Measurements from ENCODE around the gene RAD9A. TPM values are rescaled to one million over a fixed set of nuclear protein-coding genes. Genes with fewer than 3 reads are reported as not detected.
A peak's percentile ranks its signal among the peaks of the same experiment; 100 is the strongest.
"Not testable (repeated sequence)": the region's sequence is repeated elsewhere in the genome, so short reads cannot be mapped to it uniquely, and the experiment has no call there.

Gene RAD9A
- polyA plus RNA-seq, 3 donors = 3.7 to 31.7 (median 3.8) TPM

GRCh38 chr11:67401495-67402191 lies 9.9 kb downstream of the RAD9A start, which contains the start of gene PPP1CA:
PPP1CA (minus strand) TSS chr11:67401858; CDS start chr11:67401782, 76 bp downstream.
- H3K4me1 Mint-ChIP-seq = peaks cover 78% of the 10 kb centered on the region
- H3K27ac Mint-ChIP-seq = peak within 1 kb of the TSS; percentile 73 to 92 (median 90)
- no peaks in the 10 kb centered on the region for H3K27me3 Mint-ChIP-seq (ENCODE audit: low read depth in 3 of 3)
- peak; percentile 80 to 90 (median 86) for DNase-seq
- no peaks in the 10 kb centered on the region for H3K9me3 ChIP-seq (replicated peaks in 1 of 2; ENCODE audit: control insufficient read depth in 1 of 2, insufficient read depth in 1 of 2, low read length in 2 of 2)
- peak; percentile 69 for TF ChIP-seq CTCF (IDR thresholded peaks at IDR 0.05)
- H3K4me1 ChIP-seq (ENCODE audit: control insufficient read depth in 1 of 2, insufficient read depth in 2 of 2, low read length in 2 of 2) = peaks cover 69 to 90% of the 10 kb centered on the region in 2 donors
- intact Hi-C loops (cut with micrococcal nuclease) = loop anchor here (1.0 to 5.0 kb wide), 5 partner anchors 20 to 105 kb away; partner anchors contain the start of genes TMEM134 (in 2 of the 2) and PITPNM1 (in 1 of the 2)
- no peaks in the 10 kb centered on the region for H3K9me3 Mint-ChIP-seq
- peaks cover 87% of the 10 kb centered on the region for H3K79me2 ChIP-seq (ENCODE audit: insufficient read depth, low read length)
- peak within 1 kb of the TSS; percentile 89 for H3K4me2 ChIP-seq (replicated peaks; ENCODE audit: extremely low read depth, low read length, poor library complexity, severe bottlenecking)
- H2AFZ ChIP-seq (ENCODE audit: insufficient read depth, low read depth, low read length, poor library complexity, severe bottlenecking) = peak within 1 kb of the TSS; percentile 80
- peak within 1 kb of the TSS; percentile 76 for H3K9ac ChIP-seq (ENCODE audit: insufficient read depth, low read length, poor library complexity, severe bottlenecking)
- WGBS (ENCODE audit: insufficient coverage) = under 1% methylated on average over 61 of the region's 73 CpGs
- H3K4me3 ChIP-seq (replicated peaks in 1 of 3; ENCODE audit: low read depth in 2 of 3, low read length in 3 of 3) = peak within 1 kb of the TSS; percentile 70 to 82 (median 79)
- H3K27me3 ChIP-seq (ENCODE audit: control insufficient read depth in 2 of 2, insufficient read depth in 2 of 2, low read length in 2 of 2) = no peaks in the 10 kb centered on the region
- peak within 1 kb of the TSS; percentile 65 to 83 for H3K27ac ChIP-seq (ENCODE audit: low read depth in 1 of 2, low read length in 2 of 2)
- H4K20me1 ChIP-seq (ENCODE audit: insufficient read depth, low read length) = peaks cover 64% of the 10 kb centered on the region
- peaks cover 41 to 42% of the 10 kb centered on the region in 2 donors for H3K36me3 ChIP-seq (replicated peaks in 1 of 2; ENCODE audit: control insufficient read depth in 1 of 2, insufficient read depth in 2 of 2, low read length in 2 of 2)
- H3K4me3 Mint-ChIP-seq = peak within 1 kb of the TSS; percentile 78 to 87
- peaks cover 37 to 47% of the 10 kb centered on the region in 2 donors for H3K36me3 Mint-ChIP-seq

DNA sequence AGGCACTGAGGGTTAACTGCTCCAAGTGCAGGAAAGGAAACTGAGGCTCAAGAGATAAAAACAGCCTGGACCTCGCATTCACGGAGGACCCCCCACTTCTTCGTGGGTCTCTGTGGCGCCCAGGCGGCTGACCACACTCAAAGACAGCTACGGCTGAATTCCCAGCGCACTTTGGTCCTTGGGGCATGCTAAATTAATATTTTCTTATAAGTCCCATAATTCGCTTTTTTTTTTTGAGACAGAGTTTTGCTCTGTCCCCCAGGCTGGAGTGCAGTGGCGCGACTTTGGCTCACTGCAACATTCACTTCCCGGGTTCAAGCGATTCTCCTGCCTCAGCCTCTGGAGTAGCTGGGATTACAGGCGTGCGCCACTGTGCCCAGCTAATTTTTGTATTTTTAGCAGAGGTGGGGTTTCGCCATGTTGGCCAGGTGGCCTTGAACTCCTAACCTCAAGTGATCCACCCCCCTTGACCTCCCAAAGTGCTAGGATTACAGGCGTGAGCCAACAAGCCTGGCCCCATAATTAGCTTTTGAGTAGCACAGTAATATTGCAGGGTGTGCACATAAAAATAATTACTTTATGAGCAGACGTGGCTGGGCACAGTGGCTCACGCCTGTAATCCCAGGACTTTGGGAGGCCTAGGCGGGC lies 10.5 kb downstream of the RAD9A start:
- not testable (repeated sequence) for H3K27me3 Mint-ChIP-seq (ENCODE audit: low read depth in 3 of 3); H3K9me3 Mint-ChIP-seq; H3K27me3 ChIP-seq (ENCODE audit: control insufficient read depth in 2 of 2, insufficient read depth in 2 of 2, low read length in 2 of 2); DNase-seq; H3K9me3 ChIP-seq (replicated peaks in 1 of 2; ENCODE audit: control insufficient read depth in 1 of 2, insufficient read depth in 1 of 2, low read length in 2 of 2)
- 18% methylated on average over 11 of the region's 19 CpGs for WGBS (ENCODE audit: insufficient coverage)
- H3K36me3 Mint-ChIP-seq = peaks cover 36 to 53% of the 10 kb centered on the region in 2 donors
- H4K20me1 ChIP-seq (ENCODE audit: insufficient read depth, low read length) = peaks cover 64% of the 10 kb centered on the region
- H3K36me3 ChIP-seq (replicated peaks in 1 of 2; ENCODE audit: control insufficient read depth in 1 of 2, insufficient read depth in 2 of 2, low read length in 2 of 2) = peaks cover 35 to 46% of the 10 kb centered on the region in 2 donors
- H3K9ac ChIP-seq (ENCODE audit: insufficient read depth, low read length, poor library complexity, severe bottlenecking) = peak overlapping the region; percentile 42
- peak overlapping the region; percentile 71 to 85 for H3K4me3 Mint-ChIP-seq
- peaks cover 73 to 92% of the 10 kb centered on the region in 2 donors for H3K4me1 ChIP-seq (ENCODE audit: control insufficient read depth in 1 of 2, insufficient read depth in 2 of 2, low read length in 2 of 2)
- peak overlapping the region; percentile 65 to 83 for H3K27ac ChIP-seq (ENCODE audit: low read depth in 1 of 2, low read length in 2 of 2)
- H2AFZ ChIP-seq (ENCODE audit: insufficient read depth, low read depth, low read length, poor library complexity, severe bottlenecking) = peak overlapping the region; percentile 73
- peak overlapping the region; percentile 84 for H3K4me2 ChIP-seq (replicated peaks; ENCODE audit: extremely low read depth, low read length, poor library complexity, severe bottlenecking)
- peak overlapping the region; percentile 73 to 92 (median 90) for H3K27ac Mint-ChIP-seq
- H3K4me3 ChIP-seq (replicated peaks in 1 of 3; ENCODE audit: low read depth in 2 of 3, low read length in 3 of 3) = peak overlapping the region; percentile 16 to 82 (median 24)
- intact Hi-C loops (cut with micrococcal nuclease) = loop anchor here (1.0 to 5.0 kb wide), 4 partner anchors 19 to 102 kb away; partner anchors contain the start of genes TMEM134 (in 2 of the 2) and PITPNM1 (in 1 of the 2)
- peaks cover 84% of the 10 kb centered on the region for H3K79me2 ChIP-seq (ENCODE audit: insufficient read depth, low read length)
- peaks cover 80% of the 10 kb centered on the region for H3K4me1 Mint-ChIP-seq

GRCh38 chr11:67403085-67403484 lies 11.3 kb downstream of the RAD9A start:
- peak overlapping the region; percentile 73 to 95 (median 87) for H3K27ac Mint-ChIP-seq
- peaks cover 30 to 50% of the 10 kb centered on the region in 2 donors for H3K36me3 Mint-ChIP-seq
- not testable (repeated sequence) for DNase-seq; H3K27me3 ChIP-seq (ENCODE audit: control insufficient read depth in 2 of 2, insufficient read depth in 2 of 2, low read length in 2 of 2); H3K9me3 ChIP-seq (replicated peaks in 1 of 2; ENCODE audit: control insufficient read depth in 1 of 2, insufficient read depth in 1 of 2, low read length in 2 of 2); H3K9me3 Mint-ChIP-seq; H2AFZ ChIP-seq (ENCODE audit: insufficient read depth, low read depth, low read length, poor library complexity, severe bottlenecking); H3K27me3 Mint-ChIP-seq (ENCODE audit: low read depth in 3 of 3)
- H3K27ac ChIP-seq (ENCODE audit: low read depth in 1 of 2, low read length in 2 of 2) = peak overlapping the region; percentile 65 to 85
- 88% methylated on average over 5 of the region's 9 CpGs for WGBS (ENCODE audit: insufficient coverage)
- H3K9ac ChIP-seq (ENCODE audit: insufficient read depth, low read length, poor library complexity, severe bottlenecking) = peak overlapping the region; percentile 74
- peak overlapping the region; percentile 82 to 93 for H3K4me3 Mint-ChIP-seq
- H3K4me3 ChIP-seq (replicated peaks in 1 of 3; ENCODE audit: low read depth in 2 of 3, low read length in 3 of 3) = peak overlapping the region in 2 of 3 experiments; percentile 82 to 83
- intact Hi-C loops (cut with micrococcal nuclease) = loop anchor here (2.0 to 5.0 kb wide), 3 partner anchors 64 to 102 kb away; partner anchors contain the start of genes TMEM134 (in 2 of the 2) and PITPNM1 (in 1 of the 2)
- peaks cover 64% of the 10 kb centered on the region for H4K20me1 ChIP-seq (ENCODE audit: insufficient read depth, low read length)
- H3K36me3 ChIP-seq (replicated peaks in 1 of 2; ENCODE audit: control insufficient read depth in 1 of 2, insufficient read depth in 2 of 2, low read length in 2 of 2) = peaks cover 35 to 40% of the 10 kb centered on the region in 2 donors
- H3K79me2 ChIP-seq (ENCODE audit: insufficient read depth, low read length) = peaks cover 76% of the 10 kb centered on the region
- peak overlapping the region; percentile 84 for H3K4me2 ChIP-seq (replicated peaks; ENCODE audit: extremely low read depth, low read length, poor library complexity, severe bottlenecking)
- H3K4me1 Mint-ChIP-seq = peaks cover 80% of the 10 kb centered on the region
- H3K4me1 ChIP-seq (ENCODE audit: control insufficient read depth in 1 of 2, insufficient read depth in 2 of 2, low read length in 2 of 2) = peaks cover 69 to 92% of the 10 kb centered on the region in 2 donors

Measured in CD14-positive monocyte (primary cell).